Endodermal cell (in vitro differentiated cells): ENCODE results near the gene S100P. TPM values are rescaled to one million over a fixed set of nuclear protein-coding genes. Genes with fewer than 3 reads are reported as not detected.

Experiments used
- DNase-seq: peaks from one replicate; pipeline ENCODE4 v3.0.0-alpha.2; 2017
- H3K27ac ChIP-seq: 2 replicates; pipeline ENCODE4 v1.5.1; 2013; ENCODE audit warnings: mild to moderate bottlenecking, low read depth, low read length, moderate library complexity
- H3K27me3 ChIP-seq: 2 replicates; pipeline ENCODE4 v1.6.1; 2013; ENCODE audit warnings: mild to moderate bottlenecking, low read length, moderate library complexity; ENCODE audit not compliant: insufficient read depth, control insufficient read depth, poor library complexity, severe bottlenecking
- H3K36me3 ChIP-seq: 2 replicates; pipeline ENCODE4 v1.7.0; 2013; ENCODE audit warnings: mild to moderate bottlenecking, low read length, moderate library complexity; ENCODE audit not compliant: control insufficient read depth, insufficient read depth
- H3K4me1 ChIP-seq: one replicate; pipeline ENCODE4 v1.7.0; 2013; ENCODE audit warnings: low read length; ENCODE audit not compliant: control insufficient read depth, insufficient read depth
- H3K4me3 ChIP-seq: 2 replicates; pipeline ENCODE4 v1.5.1; 2013; ENCODE audit warnings: mild to moderate bottlenecking, low read length, moderate library complexity
- H3K9ac ChIP-seq: 2 replicates; pipeline ENCODE4 v1.6.1; 2013; ENCODE audit warnings: mild to moderate bottlenecking, low read length, moderate library complexity; ENCODE audit not compliant: poor library complexity, severe bottlenecking; ENCODE audit errors: extremely low read depth
- H3K9me3 ChIP-seq: 2 replicates; pipeline ENCODE4 v1.6.1; 2013; ENCODE audit warnings: mild to moderate bottlenecking, low read length, moderate library complexity; ENCODE audit not compliant: control insufficient read depth
- H3K27ac Mint-ChIP-seq: 2 replicates; pipeline ENCODE4 v1.8.0; 2020; ENCODE audit warnings: mixed read lengths
- H3K27me3 Mint-ChIP-seq: 2 replicates; pipeline ENCODE4 v1.8.0; 2021; ENCODE audit warnings: mild to moderate bottlenecking, mixed read lengths; ENCODE audit not compliant: insufficient read depth
- H3K36me3 Mint-ChIP-seq: 2 replicates; pipeline ENCODE4 v1.8.0; 2020; ENCODE audit warnings: low read depth, mixed read lengths
- H3K4me1 Mint-ChIP-seq: 2 replicates; pipeline ENCODE4 v1.8.0; 2020; ENCODE audit warnings: mixed read lengths
- H3K4me3 Mint-ChIP-seq: 2 replicates; pipeline ENCODE4 v1.8.0; 2020; ENCODE audit warnings: mild to moderate bottlenecking, moderate library complexity, mixed read lengths
- H3K9me3 Mint-ChIP-seq: 2 replicates; pipeline ENCODE4 v1.8.0; 2020; ENCODE audit warnings: mild to moderate bottlenecking, mixed read lengths
- CTCF ChIP-seq: fragments of 200-600 bp; sonication (generic); conservative IDR thresholded peaks from 2 replicates; pipeline ENCODE4 v1.5.0; 2021; ENCODE audit warnings: antibody characterized with exemption, mild to moderate bottlenecking
- WGBS, 2 experiments: methylation state at CpG; one replicate each; pipeline versions ENCODE4 v1.1.5 to v1.1.7; 2013; ENCODE audit warnings: missing lambda C conversion rate in 2 of 2, mixed read lengths in 1 of 2; ENCODE audit not compliant: insufficient coverage in 1 of 2, insufficient read length in 1 of 2; 5-methylcytosine and 5-hydroxymethylcytosine counted together
- total RNA-seq, 2 donors: library from RNA; stranded (reverse); fragmentation: NEBNext Ultra II Directional in 1 of 2; extraction: Animal tissue kit (Norgen Biotek cat#: 25700) in 1 of 2; gene quantifications; 2 replicates in 1 of 2; 3 replicates in 1 of 2; pipeline ENCODE4 v1.2.1, GENCODE V29; 2021

S100P gene
- total RNA-seq, 2 donors from 2014 or later = not detected

- DNase-seq = no peak
- Mint-ChIP-seq H3K27ac (no peak overlapping the region), H3K4me1 (peaks cover 8% of the 10 kb centered on the region), H3K27me3 (peaks cover 5% of the 10 kb centered on the region), H3K9me3 (peaks cover 13% of the 10 kb centered on the region), H3K36me3 (peaks cover 6% of the 10 kb centered on the region), H3K4me3 (no peak overlapping the region)
- no peak for TF ChIP-seq CTCF
- whole genome bisulfite sequencing, 2 experiments = 76 to 83% methylated on average over 3 of the region's 3 CpGs
- H3K36me3 ChIP-seq = no peaks in the 10 kb centered on the region
- no peak overlapping the region for H3K4me3 ChIP-seq
- H3K9me3 ChIP-seq = peaks cover 6% of the 10 kb centered on the region
- H3K4me1 ChIP-seq = no peaks in the 10 kb centered on the region
- no peak overlapping the region for H3K9ac ChIP-seq
- no peaks in the 10 kb centered on the region for H3K27me3 ChIP-seq
- no peak overlapping the region for H3K27ac ChIP-seq
Measured at GRCh38 chr4:6692806-6693205, 872 bp upstream of the S100P start.

GRCh38 chr4:6694177-6694901 is 661 bp downstream of the S100P start:
- Histone ChIP-seq H3K36me3 (peaks cover 3% of the 10 kb centered on the region), H3K4me3 (no peak overlapping the region), H3K4me1 (no peaks in the 10 kb centered on the region), H3K9me3 (no peaks in the 10 kb centered on the region), H3K27me3 (no peaks in the 10 kb centered on the region), H3K27ac (no peak overlapping the region), H3K9ac (no peak overlapping the region)
- no peak for DNase-seq
- TF ChIP-seq CTCF = no peak
- Mint-ChIP-seq H3K27me3 (no peaks in the 10 kb centered on the region), H3K4me3 (no peak overlapping the region), H3K27ac (no peak overlapping the region), H3K9me3 (no peaks in the 10 kb centered on the region), H3K4me1 (peaks cover 2% of the 10 kb centered on the region), H3K36me3 (peaks cover 3% of the 10 kb centered on the region)
- 89 to 90% methylated on average over 6 to 16 of the region's 16 CpGs for WGBS, 2 experiments

- no peak for TF ChIP-seq CTCF
- no peak overlapping the region for H3K4me3 Mint-ChIP-seq
- Histone ChIP-seq H3K4me3 (no peak overlapping the region), H3K36me3 (peaks cover 18% of the 10 kb centered on the region), H3K9me3 (no peaks in the 10 kb centered on the region), H3K4me1 (no peaks in the 10 kb centered on the region), H3K27me3 (no peaks in the 10 kb centered on the region), H3K9ac (no peak overlapping the region), H3K27ac (no peak overlapping the region)
- 90 to 95% methylated on average over 14 to 18 of the region's 18 CpGs for WGBS, 2 experiments
- H3K4me1 Mint-ChIP-seq = no peaks in the 10 kb centered on the region
- no peak overlapping the region for H3K27ac Mint-ChIP-seq
- H3K36me3 Mint-ChIP-seq = peaks cover 17% of the 10 kb centered on the region
- H3K9me3 Mint-ChIP-seq = no peaks in the 10 kb centered on the region
- no peaks in the 10 kb centered on the region for H3K27me3 Mint-ChIP-seq
- DNase-seq = peak; percentile 44
Measured at GRCh38 chr4:6695660-6696610, 2.3 kb downstream of the S100P start.
